Liver (tissue), 3 donors: ENCODE data around the gene PHEX.

Experiments used
- EGR1 ChIP-seq, 2 donors: IDR thresholded peaks; 2 replicates each; pipeline ENCODE4 v1.6.1; 2016 to 2018; ENCODE audit warnings: antibody characterized with exemption in 2 of 2, low read depth in 2 of 2
- FOXA1 ChIP-seq: IDR thresholded peaks from 2 replicates; pipeline ENCODE4 v1.6.1; 2016; ENCODE audit warnings: antibody characterized with exemption
- HNF4G ChIP-seq: IDR thresholded peaks from 2 replicates; pipeline ENCODE4 v1.6.1; 2016; ENCODE audit warnings: antibody characterized with exemption
- JUND ChIP-seq, 2 donors: IDR thresholded peaks; 2 replicates each; pipeline ENCODE4 v1.6.1; 2016; ENCODE audit warnings: antibody characterized with exemption in 2 of 2
- RAD21 ChIP-seq, 2 donors: IDR thresholded peaks; 2 replicates each; pipeline ENCODE4 v1.6.1; 2016; ENCODE audit warnings: antibody characterized with exemption in 2 of 2, mild to moderate bottlenecking in 2 of 2
- TAF1 ChIP-seq: conservative IDR thresholded peaks from 2 replicates; pipeline ENCODE4 v1.6.1; 2016; ENCODE audit warnings: antibody characterized with exemption, mild to moderate bottlenecking
- YY1 ChIP-seq: IDR thresholded peaks from 2 replicates; pipeline ENCODE4 v1.6.1; 2016; ENCODE audit warnings: antibody characterized with exemption, mild to moderate bottlenecking
- TF ChIP-seq, protein P1 (sequence below): IDR thresholded peaks from 2 replicates; pipeline ENCODE4 v1.6.1; 2016; ENCODE audit warnings: antibody characterized with exemption, mild to moderate bottlenecking
- TF ChIP-seq, protein P2 (sequence below): fragments of 150-350 bp; IDR thresholded peaks from 2 replicates; pipeline ENCODE4 v1.5.1; 2017; ENCODE audit warnings: improper control_type of control experiment, low read depth, low read length; ENCODE audit not compliant: missing input control
- TF ChIP-seq, protein P3 (sequence below): IDR thresholded peaks from 2 replicates; pipeline ENCODE4 v1.6.1; 2016; ENCODE audit warnings: antibody characterized with exemption
- TF ChIP-seq, protein P4 (sequence below): IDR thresholded peaks from 2 replicates; pipeline ENCODE4 v1.6.1; 2016; ENCODE audit warnings: antibody characterized with exemption
- donor health status: healthy.
- donor health status: healthy.

DNA sequence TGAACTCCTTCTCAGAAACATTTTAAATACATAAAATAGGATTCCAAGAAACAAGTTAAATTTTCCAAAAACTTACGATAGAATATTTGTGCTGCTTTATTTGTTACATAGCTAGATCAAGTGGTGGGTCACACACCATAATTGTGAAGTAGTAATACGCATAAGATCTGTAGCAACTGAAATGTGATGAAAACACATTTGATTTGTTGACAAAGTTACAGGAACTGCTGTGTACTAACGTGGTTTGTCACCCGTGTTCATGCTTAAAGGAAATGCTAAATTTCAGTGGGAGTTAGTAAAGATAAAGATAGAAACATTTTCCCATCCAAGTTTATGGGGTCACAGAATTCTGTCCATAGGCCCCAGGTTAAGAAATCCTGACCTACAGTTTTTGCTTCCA lies 34.1 kb upstream of the PHEX start:
- TF ChIP-seq, protein P1, sequence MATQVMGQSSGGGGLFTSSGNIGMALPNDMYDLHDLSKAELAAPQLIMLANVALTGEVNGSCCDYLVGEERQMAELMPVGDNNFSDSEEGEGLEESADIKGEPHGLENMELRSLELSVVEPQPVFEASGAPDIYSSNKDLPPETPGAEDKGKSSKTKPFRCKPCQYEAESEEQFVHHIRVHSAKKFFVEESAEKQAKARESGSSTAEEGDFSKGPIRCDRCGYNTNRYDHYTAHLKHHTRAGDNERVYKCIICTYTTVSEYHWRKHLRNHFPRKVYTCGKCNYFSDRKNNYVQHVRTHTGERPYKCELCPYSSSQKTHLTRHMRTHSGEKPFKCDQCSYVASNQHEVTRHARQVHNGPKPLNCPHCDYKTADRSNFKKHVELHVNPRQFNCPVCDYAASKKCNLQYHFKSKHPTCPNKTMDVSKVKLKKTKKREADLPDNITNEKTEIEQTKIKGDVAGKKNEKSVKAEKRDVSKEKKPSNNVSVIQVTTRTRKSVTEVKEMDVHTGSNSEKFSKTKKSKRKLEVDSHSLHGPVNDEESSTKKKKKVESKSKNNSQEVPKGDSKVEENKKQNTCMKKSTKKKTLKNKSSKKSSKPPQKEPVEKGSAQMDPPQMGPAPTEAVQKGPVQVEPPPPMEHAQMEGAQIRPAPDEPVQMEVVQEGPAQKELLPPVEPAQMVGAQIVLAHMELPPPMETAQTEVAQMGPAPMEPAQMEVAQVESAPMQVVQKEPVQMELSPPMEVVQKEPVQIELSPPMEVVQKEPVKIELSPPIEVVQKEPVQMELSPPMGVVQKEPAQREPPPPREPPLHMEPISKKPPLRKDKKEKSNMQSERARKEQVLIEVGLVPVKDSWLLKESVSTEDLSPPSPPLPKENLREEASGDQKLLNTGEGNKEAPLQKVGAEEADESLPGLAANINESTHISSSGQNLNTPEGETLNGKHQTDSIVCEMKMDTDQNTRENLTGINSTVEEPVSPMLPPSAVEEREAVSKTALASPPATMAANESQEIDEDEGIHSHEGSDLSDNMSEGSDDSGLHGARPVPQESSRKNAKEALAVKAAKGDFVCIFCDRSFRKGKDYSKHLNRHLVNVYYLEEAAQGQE = no peak
- TF ChIP-seq, protein P2, sequence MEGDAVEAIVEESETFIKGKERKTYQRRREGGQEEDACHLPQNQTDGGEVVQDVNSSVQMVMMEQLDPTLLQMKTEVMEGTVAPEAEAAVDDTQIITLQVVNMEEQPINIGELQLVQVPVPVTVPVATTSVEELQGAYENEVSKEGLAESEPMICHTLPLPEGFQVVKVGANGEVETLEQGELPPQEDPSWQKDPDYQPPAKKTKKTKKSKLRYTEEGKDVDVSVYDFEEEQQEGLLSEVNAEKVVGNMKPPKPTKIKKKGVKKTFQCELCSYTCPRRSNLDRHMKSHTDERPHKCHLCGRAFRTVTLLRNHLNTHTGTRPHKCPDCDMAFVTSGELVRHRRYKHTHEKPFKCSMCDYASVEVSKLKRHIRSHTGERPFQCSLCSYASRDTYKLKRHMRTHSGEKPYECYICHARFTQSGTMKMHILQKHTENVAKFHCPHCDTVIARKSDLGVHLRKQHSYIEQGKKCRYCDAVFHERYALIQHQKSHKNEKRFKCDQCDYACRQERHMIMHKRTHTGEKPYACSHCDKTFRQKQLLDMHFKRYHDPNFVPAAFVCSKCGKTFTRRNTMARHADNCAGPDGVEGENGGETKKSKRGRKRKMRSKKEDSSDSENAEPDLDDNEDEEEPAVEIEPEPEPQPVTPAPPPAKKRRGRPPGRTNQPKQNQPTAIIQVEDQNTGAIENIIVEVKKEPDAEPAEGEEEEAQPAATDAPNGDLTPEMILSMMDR = no peak
- no peak for TF ChIP-seq JUND (IDR thresholded peaks at IDR 0.05)
- no peak for TF ChIP-seq TAF1
- TF ChIP-seq, protein P3, sequence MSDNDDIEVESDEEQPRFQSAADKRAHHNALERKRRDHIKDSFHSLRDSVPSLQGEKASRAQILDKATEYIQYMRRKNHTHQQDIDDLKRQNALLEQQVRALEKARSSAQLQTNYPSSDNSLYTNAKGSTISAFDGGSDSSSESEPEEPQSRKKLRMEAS = no peak
- no peak for TF ChIP-seq FOXA1
- no peak for TF ChIP-seq RAD21 (IDR thresholded peaks at IDR 0.05)
- no peak for TF ChIP-seq HNF4G
- TF ChIP-seq, protein P4, sequence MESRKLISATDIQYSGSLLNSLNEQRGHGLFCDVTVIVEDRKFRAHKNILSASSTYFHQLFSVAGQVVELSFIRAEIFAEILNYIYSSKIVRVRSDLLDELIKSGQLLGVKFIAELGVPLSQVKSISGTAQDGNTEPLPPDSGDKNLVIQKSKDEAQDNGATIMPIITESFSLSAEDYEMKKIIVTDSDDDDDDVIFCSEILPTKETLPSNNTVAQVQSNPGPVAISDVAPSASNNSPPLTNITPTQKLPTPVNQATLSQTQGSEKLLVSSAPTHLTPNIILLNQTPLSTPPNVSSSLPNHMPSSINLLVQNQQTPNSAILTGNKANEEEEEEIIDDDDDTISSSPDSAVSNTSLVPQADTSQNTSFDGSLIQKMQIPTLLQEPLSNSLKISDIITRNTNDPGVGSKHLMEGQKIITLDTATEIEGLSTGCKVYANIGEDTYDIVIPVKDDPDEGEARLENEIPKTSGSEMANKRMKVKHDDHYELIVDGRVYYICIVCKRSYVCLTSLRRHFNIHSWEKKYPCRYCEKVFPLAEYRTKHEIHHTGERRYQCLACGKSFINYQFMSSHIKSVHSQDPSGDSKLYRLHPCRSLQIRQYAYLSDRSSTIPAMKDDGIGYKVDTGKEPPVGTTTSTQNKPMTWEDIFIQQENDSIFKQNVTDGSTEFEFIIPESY = no peak
- no peak for TF ChIP-seq YY1
- no peak for TF ChIP-seq EGR1 (IDR thresholded peaks at IDR 0.05; ENCODE audit: low read depth in 2 of 2)
